K562 (cell line): ENCODE measurements around the gene DBP. TPM values are rescaled to one million over a fixed set of nuclear protein-coding genes. Genes with fewer than 3 reads are reported as not detected.
A peak's percentile ranks its signal among the peaks of the same experiment; 100 is the strongest.

Experiments used
- BMI1 ChIP-seq: fragments of 150-350 bp; IDR thresholded peaks from 2 replicates; pipeline ENCODE4 v1.6.1; 2014; ENCODE audit warnings: low read length
- CAMTA2 ChIP-seq: fragments of 250-450 bp; sonication (Bioruptor Pico); conservative IDR thresholded peaks from 2 replicates; pipeline ENCODE4 v1.5.1; 2022
- CBX1 ChIP-seq: sonication (generic); IDR thresholded peaks from 2 replicates; pipeline ENCODE4 v1.6.1; 2016; ENCODE audit warnings: antibody characterized with exemption, low read depth, mild to moderate bottlenecking
- CEBPG ChIP-seq, 3 experiments: fragments of 200-800 bp in 1 of 3; sonication (Bioruptor generic) in 1 of 3; sonication (generic) in 1 of 3; formaldehyde crosslinking in 1 of 3; IDR thresholded peaks in 2 of 3; conservative IDR thresholded peaks in 1 of 3; 2 replicates each; pipeline versions ENCODE4 v1.6.1 to v1.8.0; 2016 to 2022; ENCODE audit warnings: missing compliant biosample characterization in 2 of 3, missing genetic modification characterization in 2 of 3, mild to moderate bottlenecking in 1 of 3, missing genetic modification reagents in 1 of 3
- FUS ChIP-seq: fragments of 200-400 bp; formaldehyde crosslinking; optimal IDR thresholded peaks from 2 replicates; pipeline ENCODE3; 2017; ENCODE audit warnings: low read depth, low read length
- KLF10 ChIP-seq: fragments of 250-450 bp; sonication (Bioruptor Pico); IDR thresholded peaks from 2 replicates; pipeline ENCODE4 v1.6.1; 2021; ENCODE audit warnings: matching md5 sums
- MAFF ChIP-seq: IDR thresholded peaks from 2 replicates; pipeline ENCODE4 v1.6.1; 2012; ENCODE audit warnings: low read length, improper control_type of control experiment
- MED1 ChIP-seq: sonication (generic); formaldehyde crosslinking; IDR thresholded peaks from 2 replicates; pipeline ENCODE4 v1.8.1; 2023; ENCODE audit warnings: missing genetic modification reagents, borderline replicate concordance
- MEIS2 ChIP-seq: fragments of 450-650 bp; IDR thresholded peaks from 2 replicates; pipeline ENCODE4 v1.6.1; 2014; ENCODE audit warnings: mild to moderate bottlenecking; ENCODE audit not compliant: partially characterized antibody
- NR2C1 ChIP-seq, 2 experiments: fragments of 450-650 bp; IDR thresholded peaks; 2 replicates each; pipeline ENCODE4 v1.6.1; 2017; ENCODE audit warnings: mild to moderate bottlenecking in 2 of 2, antibody characterized with exemption in 1 of 2, inconsistent platforms in 1 of 2, missing compliant biosample characterization in 1 of 2, missing genetic modification characterization in 1 of 2
- POLR2G ChIP-seq: fragments of 200-400 bp; formaldehyde crosslinking; IDR thresholded peaks from 2 replicates; pipeline ENCODE4 v1.6.1; 2017; ENCODE audit warnings: low read depth, mild to moderate bottlenecking, antibody characterized with exemption, low read length, moderate library complexity
- PTRF ChIP-seq: fragments of 450-650 bp; IDR thresholded peaks from 2 replicates; pipeline ENCODE4 v1.6.1; 2016; ENCODE audit warnings: mild to moderate bottlenecking, missing genetic modification characterization, missing compliant biosample characterization
- RCOR1 ChIP-seq, 2 experiments: IDR thresholded peaks; 2 replicates each; pipeline ENCODE4 v1.6.1; 2012; ENCODE audit warnings: low read depth in 2 of 2, low read length in 2 of 2, borderline replicate concordance in 1 of 2, improper control_type of control experiment in 1 of 2
- SOX6 ChIP-seq: fragments of 450-650 bp; IDR thresholded peaks from 2 replicates; pipeline ENCODE4 v1.6.1; 2014; ENCODE audit warnings: mild to moderate bottlenecking
- TAF1 ChIP-seq: IDR thresholded peaks from 2 replicates; pipeline ENCODE4 v1.6.1; 2011; ENCODE audit warnings: mild to moderate bottlenecking, low read length, moderate library complexity; ENCODE audit not compliant: insufficient read depth, control insufficient read depth, severe bottlenecking; ENCODE audit errors: extremely low read depth
- TGIF2 ChIP-seq: sonication (generic); formaldehyde crosslinking; IDR thresholded peaks from 2 replicates; pipeline ENCODE4 v1.8.1; 2022; ENCODE audit warnings: mild to moderate bottlenecking, missing genetic modification reagents, moderate library complexity
- YBX1 ChIP-seq: fragments of 450-650 bp; IDR thresholded peaks from 2 replicates; pipeline ENCODE4 v1.7.1; 2016; ENCODE audit warnings: mild to moderate bottlenecking
- ZKSCAN3 ChIP-seq: fragments of 250-450 bp; sonication (Bioruptor Pico); IDR thresholded peaks from 2 replicates; pipeline ENCODE4 v1.4.0; 2020
- ZNF165 ChIP-seq: fragments of 250-450 bp; sonication (Bioruptor Pico); IDR thresholded peaks from 2 replicates; pipeline ENCODE4 v1.4.0; 2020; ENCODE audit warnings: borderline replicate concordance
- ZNF239 ChIP-seq: fragments of 250-450 bp; sonication (Bioruptor Pico); IDR thresholded peaks from 2 replicates; pipeline ENCODE4 v1.4.0; 2020; ENCODE audit warnings: mild to moderate bottlenecking
- ZNF436 ChIP-seq: fragments of 250-450, 450-650 bp; sonication (Bioruptor Pico); formaldehyde crosslinking; IDR thresholded peaks from 2 replicates; pipeline ENCODE4 v1.7.0; 2020; ENCODE audit warnings: mild to moderate bottlenecking
- polyA plus RNA-seq, 8 experiments: library from polyadenylated mRNA; depleted of rRNA in 4 of 8; stranded (reverse) in 5 of 8; unstranded in 3 of 8; fragments of >200 nt; fragmentation: Nextera tagmentation in 2 of 8; fragmentation: Illumina TruSeq in 1 of 8; extraction: Ambion mirVana in 2 of 8; extraction: Trizol in 1 of 8; gene quantifications; 2 replicates each; pipeline versions ENCODE4 v1.2.1 to v1.2.3, GENCODE V29; 2011 to 2014; ENCODE audit warnings: inconsistent platforms in 1 of 8, missing spikeins in 1 of 8
- total RNA-seq, 7 experiments: library from RNA; depleted of rRNA in 6 of 7; stranded (reverse); fragments of >200 nt in 6 of 7; fragmentation: Illumina TruSeq in 2 of 7; extraction: Trizol in 2 of 7; gene quantifications; 2 replicates each; pipeline versions ENCODE4 v1.2.1 to v1.2.3, GENCODE V29; 2011 to 2021; ENCODE audit warnings: low replicate concordance in 1 of 7
- TF ChIP-seq, protein P1 (sequence below), 2 experiments: fragments of 450-650 bp; IDR thresholded peaks; 2 replicates each; pipeline ENCODE4 v1.6.1; 2016
- TF ChIP-seq, protein P2 (sequence below): sonication (generic); formaldehyde crosslinking; IDR thresholded peaks from 2 replicates; pipeline ENCODE4 v1.8.0; 2022; ENCODE audit warnings: mild to moderate bottlenecking, missing genetic modification reagents, borderline replicate concordance
- TF ChIP-seq, protein P3 (sequence below): fragments of 250-450 bp; sonication (Bioruptor Pico); IDR thresholded peaks from 2 replicates; pipeline ENCODE4 v1.8.0; 2022; ENCODE audit warnings: moderate library complexity, mild to moderate bottlenecking, inconsistent platforms

Gene DBP
- total and polyA plus RNA-seq, 9 of the 15 experiments (the other 6 are each of a cell fraction or from before 2014, with no cell fraction given) = 0.25 to 5.5 (median 1.8) TPM

DNA sequence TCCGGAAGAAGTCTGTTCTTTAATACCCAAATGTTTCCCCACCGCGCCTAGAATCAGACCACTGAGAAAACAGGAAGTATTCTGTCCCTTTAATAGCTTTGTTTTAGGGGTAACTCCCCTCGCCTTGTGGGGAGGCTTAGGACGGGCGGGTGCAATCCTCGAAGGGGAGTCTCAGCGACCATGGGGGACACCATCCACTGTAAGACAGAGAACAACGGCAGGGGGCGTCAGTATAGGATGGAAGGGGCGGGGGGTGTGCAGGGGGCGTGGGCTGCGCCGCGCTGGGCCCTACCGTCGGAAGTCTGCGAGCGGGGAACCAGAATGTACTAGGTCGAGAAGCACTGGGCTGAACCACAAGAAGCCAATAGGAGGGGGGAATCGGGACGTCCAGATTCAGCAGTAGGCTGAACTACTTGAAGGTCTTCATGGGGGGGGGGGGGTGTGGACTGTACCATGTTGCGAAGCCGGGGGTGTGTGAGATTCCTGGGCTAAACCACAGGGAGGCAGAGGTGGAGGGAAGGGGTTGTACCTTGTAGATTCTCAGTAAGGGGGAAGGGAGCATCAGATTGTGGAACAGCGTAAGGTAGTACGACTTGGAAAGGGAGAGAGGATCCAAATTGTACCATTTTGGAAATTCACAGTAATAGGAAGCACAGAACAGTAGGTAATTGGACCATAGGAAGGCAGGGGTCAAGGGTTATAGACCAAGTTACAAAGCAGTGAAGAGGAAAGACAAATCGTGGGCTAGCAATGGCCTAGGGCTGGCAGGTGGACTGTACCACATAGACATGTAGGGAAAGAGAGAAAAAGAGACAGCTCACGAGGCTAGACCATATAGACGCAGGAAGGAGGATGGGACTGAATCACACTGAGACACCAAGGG lies 1.0 kb upstream of the DBP start (continued):
- TF ChIP-seq, protein P1, sequence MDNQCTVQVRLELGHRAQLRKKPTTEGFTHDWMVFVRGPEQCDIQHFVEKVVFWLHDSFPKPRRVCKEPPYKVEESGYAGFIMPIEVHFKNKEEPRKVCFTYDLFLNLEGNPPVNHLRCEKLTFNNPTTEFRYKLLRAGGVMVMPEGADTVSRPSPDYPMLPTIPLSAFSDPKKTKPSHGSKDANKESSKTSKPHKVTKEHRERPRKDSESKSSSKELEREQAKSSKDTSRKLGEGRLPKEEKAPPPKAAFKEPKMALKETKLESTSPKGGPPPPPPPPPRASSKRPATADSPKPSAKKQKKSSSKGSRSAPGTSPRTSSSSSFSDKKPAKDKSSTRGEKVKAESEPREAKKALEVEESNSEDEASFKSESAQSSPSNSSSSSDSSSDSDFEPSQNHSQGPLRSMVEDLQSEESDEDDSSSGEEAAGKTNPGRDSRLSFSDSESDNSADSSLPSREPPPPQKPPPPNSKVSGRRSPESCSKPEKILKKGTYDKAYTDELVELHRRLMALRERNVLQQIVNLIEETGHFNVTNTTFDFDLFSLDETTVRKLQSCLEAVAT (IDR thresholded peaks at IDR 0.05) = peak; percentile 71 to 83; a peak in 3 of 4 replicates
- TF ChIP-seq PTRF (tag) (no peak), ZNF436 (CRISPR knock-in tag) (no peak), SOX6 (no peak), CEBPG (CRISPR knock-in tag; IDR thresholded peaks at IDR 0.05) (no peak), CEBPG (tag; conservative IDR thresholded peaks at IDR 0.05 in 1 of 2, IDR thresholded peaks at IDR 0.05 in 1 of 2) (no peak), YBX1 (no peak), ZKSCAN3 (peak; percentile 87), RCOR1 (IDR thresholded peaks at IDR 0.05; ENCODE audit: borderline replicate concordance in 1 of 2, low read depth in 2 of 2, low read length in 2 of 2) (peak; percentile 99), ZNF165 (CRISPR knock-in tag) (no peak), TAF1 (no peak), KLF10 (CRISPR knock-in tag) (no peak), MED1 (CRISPR knock-in tag) (no peak), NR2C1 (IDR thresholded peaks at IDR 0.05) (peak; percentile 93), NR2C1 (tag; IDR thresholded peaks at IDR 0.05) (peak; percentile 87), MEIS2 (no peak), MAFF (peak; percentile 72), TGIF2 (CRISPR knock-in tag) (no peak), FUS (no peak), CBX1 (no peak), POLR2G (peak; percentile 37; the same call in 1 of the 2 replicates), ZNF239 (no peak), CAMTA2 (CRISPR knock-in tag) (no peak), BMI1 (no peak)
- TF ChIP-seq, protein P2, sequence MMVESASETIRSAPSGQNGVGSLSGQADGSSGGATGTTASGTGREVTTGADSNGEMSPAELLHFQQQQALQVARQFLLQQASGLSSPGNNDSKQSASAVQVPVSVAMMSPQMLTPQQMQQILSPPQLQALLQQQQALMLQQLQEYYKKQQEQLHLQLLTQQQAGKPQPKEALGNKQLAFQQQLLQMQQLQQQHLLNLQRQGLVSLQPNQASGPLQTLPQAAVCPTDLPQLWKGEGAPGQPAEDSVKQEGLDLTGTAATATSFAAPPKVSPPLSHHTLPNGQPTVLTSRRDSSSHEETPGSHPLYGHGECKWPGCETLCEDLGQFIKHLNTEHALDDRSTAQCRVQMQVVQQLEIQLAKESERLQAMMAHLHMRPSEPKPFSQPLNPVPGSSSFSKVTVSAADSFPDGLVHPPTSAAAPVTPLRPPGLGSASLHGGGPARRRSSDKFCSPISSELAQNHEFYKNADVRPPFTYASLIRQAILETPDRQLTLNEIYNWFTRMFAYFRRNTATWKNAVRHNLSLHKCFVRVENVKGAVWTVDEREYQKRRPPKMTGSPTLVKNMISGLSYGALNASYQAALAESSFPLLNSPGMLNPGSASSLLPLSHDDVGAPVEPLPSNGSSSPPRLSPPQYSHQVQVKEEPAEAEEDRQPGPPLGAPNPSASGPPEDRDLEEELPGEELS (CRISPR knock-in tag) = no peak
- TF ChIP-seq, protein P3, sequence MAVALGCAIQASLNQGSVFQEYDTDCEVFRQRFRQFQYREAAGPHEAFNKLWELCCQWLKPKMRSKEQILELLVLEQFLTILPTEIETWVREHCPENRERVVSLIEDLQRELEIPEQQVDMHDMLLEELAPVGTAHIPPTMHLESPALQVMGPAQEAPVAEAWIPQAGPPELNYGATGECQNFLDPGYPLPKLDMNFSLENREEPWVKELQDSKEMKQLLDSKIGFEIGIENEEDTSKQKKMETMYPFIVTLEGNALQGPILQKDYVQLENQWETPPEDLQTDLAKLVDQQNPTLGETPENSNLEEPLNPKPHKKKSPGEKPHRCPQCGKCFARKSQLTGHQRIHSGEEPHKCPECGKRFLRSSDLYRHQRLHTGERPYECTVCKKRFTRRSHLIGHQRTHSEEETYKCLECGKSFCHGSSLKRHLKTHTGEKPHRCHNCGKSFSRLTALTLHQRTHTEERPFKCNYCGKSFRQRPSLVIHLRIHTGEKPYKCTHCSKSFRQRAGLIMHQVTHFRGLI (CRISPR knock-in tag) = no peak
